Lung (tissue), 12 donors: ENCODE measurements around the gene SLC9A2. TPM values are rescaled to one million over a fixed set of nuclear protein-coding genes. Genes with fewer than 3 reads are reported as not detected.

Source experiments
- ATAC-seq: fragments of 200-7000 bp; cut with Tn5 transposase; one replicate; pipeline ENCODE4 v1.9.1; 2020; ENCODE audit warnings: moderate number of reproducible peaks; ENCODE audit not compliant: insufficient read depth, low FRiP score
- DNase-seq, 3 donors: peaks; one replicate each; pipeline ENCODE4 v3.0.0-alpha.2; 2013 to 2017
- H3K27ac ChIP-seq, 2 donors: one replicate each; pipeline ENCODE4 v1.5.1; 2013; ENCODE audit warnings: mild to moderate bottlenecking in 2 of 2, moderate library complexity in 2 of 2, control low read depth in 1 of 2, inconsistent platforms in 1 of 2, low read depth in 1 of 2, low read length in 1 of 2
- H3K27me3 ChIP-seq, 3 donors: one replicate each; pipeline ENCODE4 v1.5.1; 2013; ENCODE audit warnings: low read length in 2 of 3; ENCODE audit not compliant: control insufficient read depth in 3 of 3, insufficient read depth in 3 of 3
- H3K36me3 ChIP-seq, 4 donors: one replicate each; pipeline ENCODE4 v1.5.1; 2013; ENCODE audit warnings: low read length in 4 of 4, mild to moderate bottlenecking in 1 of 4, moderate library complexity in 1 of 4; ENCODE audit not compliant: control insufficient read depth in 4 of 4, insufficient read depth in 4 of 4
- H3K4me1 ChIP-seq, 5 donors: one replicate each; pipeline ENCODE4 v1.5.1; 2013; ENCODE audit warnings: low read length in 5 of 5, mild to moderate bottlenecking in 2 of 5, moderate library complexity in 1 of 5; ENCODE audit not compliant: control insufficient read depth in 5 of 5, insufficient read depth in 5 of 5
- H3K4me3 ChIP-seq: one replicate; pipeline ENCODE4 v1.5.1; 2013; ENCODE audit warnings: mild to moderate bottlenecking, control low read depth, moderate library complexity
- H3K9ac ChIP-seq, 2 donors: one replicate each; pipeline ENCODE4 v1.5.1; 2013; ENCODE audit warnings: low read length in 2 of 2, control low read depth in 1 of 2; ENCODE audit not compliant: insufficient read depth in 1 of 2
- H3K9me3 ChIP-seq, 4 donors: one replicate each; pipeline ENCODE4 v1.5.1; 2013; ENCODE audit warnings: low read length in 3 of 4, mild to moderate bottlenecking in 1 of 4, moderate library complexity in 1 of 4; ENCODE audit not compliant: control insufficient read depth in 4 of 4, insufficient read depth in 3 of 4
- WGBS, 2 donors: extraction: QIAGEN DNeasy Blood & Tissue Kit; methylation state at CpG; one replicate each; pipeline ENCODE4 v1.1.7; 2013; 5-methylcytosine and 5-hydroxymethylcytosine counted together
- polyA plus RNA-seq, 2 donors: library from polyadenylated mRNA; stranded (reverse); fragments of 200-250 nt; gene quantifications; one replicate each; pipeline ENCODE4 v1.2.1, GENCODE V29; 2013
- total RNA-seq, 2 donors: library from RNA; depleted of rRNA in 1 of 2; stranded (reverse); fragments of >200 nt in 1 of 2; gene quantifications; one replicate each; pipeline ENCODE4 v1.2.1, GENCODE V29; 2014 to 2021
- TF ChIP-seq, protein P1 (sequence below): IDR thresholded peaks from 2 replicates; pipeline ENCODE4 v1.5.1; 2012; ENCODE audit warnings: mild to moderate bottlenecking; ENCODE audit errors: control extremely low read depth, extremely low read depth
- donor health status: control.
- donor health status: control.
- donor health status: Bipolar disorder and iron deficiency.
- donor health status: healthy.
- donor health status: DM: yes; HTN: yes; CAD: no.

Gene SLC9A2
- total and polyA plus RNA-seq, 4 donors, result 0.04 to 0.52 (median 0.07) TPM

DNA sequence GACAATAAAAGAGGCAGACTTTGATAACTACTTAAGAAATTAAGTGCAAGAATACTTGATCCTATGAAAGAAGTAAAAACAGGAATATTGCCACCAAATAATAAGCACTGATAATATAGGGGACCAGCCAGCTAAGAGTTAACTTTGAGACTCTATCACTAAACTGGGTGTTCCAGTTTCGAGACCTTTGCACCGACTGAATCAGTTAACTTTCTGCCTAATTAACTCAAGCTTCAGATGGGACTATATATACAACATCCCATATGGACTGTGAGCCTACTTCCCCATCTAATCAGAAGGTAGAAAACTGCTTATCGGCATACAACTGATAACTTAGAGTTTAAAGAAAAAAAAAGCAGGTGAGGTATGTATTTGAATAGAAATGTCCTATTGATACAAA lies 25.8 kb upstream of the SLC9A2 start:
- Histone ChIP-seq H3K4me3 (no peak overlapping the region), H3K9ac (no peak overlapping the region), H3K36me3 (no peaks in the 10 kb centered on the region), H3K27ac (no peak overlapping the region), H3K4me1 (no peaks in the 10 kb centered on the region), H3K9me3 (no peaks in the 10 kb centered on the region), H3K27me3 (no peaks in the 10 kb centered on the region)
- TF ChIP-seq, protein P1, sequence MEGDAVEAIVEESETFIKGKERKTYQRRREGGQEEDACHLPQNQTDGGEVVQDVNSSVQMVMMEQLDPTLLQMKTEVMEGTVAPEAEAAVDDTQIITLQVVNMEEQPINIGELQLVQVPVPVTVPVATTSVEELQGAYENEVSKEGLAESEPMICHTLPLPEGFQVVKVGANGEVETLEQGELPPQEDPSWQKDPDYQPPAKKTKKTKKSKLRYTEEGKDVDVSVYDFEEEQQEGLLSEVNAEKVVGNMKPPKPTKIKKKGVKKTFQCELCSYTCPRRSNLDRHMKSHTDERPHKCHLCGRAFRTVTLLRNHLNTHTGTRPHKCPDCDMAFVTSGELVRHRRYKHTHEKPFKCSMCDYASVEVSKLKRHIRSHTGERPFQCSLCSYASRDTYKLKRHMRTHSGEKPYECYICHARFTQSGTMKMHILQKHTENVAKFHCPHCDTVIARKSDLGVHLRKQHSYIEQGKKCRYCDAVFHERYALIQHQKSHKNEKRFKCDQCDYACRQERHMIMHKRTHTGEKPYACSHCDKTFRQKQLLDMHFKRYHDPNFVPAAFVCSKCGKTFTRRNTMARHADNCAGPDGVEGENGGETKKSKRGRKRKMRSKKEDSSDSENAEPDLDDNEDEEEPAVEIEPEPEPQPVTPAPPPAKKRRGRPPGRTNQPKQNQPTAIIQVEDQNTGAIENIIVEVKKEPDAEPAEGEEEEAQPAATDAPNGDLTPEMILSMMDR, result no peak
- WGBS, 2 donors, result 65 to 68% methylated on average over 3 of the region's 3 CpGs
- no peak for DNase-seq
- ATAC-seq, result no peak

DNA sequence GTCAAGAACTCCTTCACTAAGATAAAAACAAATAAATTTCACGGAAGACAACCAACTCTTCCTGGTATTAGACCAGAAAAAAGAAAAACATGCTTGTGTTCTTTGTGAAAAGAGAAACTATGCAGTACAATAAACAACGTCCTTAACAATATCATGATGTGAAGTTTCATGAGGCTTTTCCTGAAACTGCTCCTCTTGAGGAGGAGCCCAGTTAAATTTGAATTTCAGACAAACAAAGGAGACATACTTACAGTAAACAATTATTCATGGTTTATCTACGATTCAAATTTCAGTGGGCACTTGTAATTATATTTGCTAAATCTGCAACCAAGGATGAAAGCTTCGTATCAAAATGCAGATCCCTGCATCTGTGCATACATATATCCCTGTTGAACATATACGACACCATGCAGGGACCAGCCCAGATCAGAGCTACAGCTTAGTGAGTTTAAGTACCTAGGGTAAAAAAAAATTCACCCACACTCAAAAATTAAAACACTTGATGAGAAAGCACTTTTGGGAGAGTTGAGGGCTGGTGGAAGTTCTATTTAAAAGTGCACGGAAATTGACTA lies 24.8 kb upstream of the SLC9A2 start:
- no peaks in the 10 kb centered on the region for H3K9me3 ChIP-seq
- no peaks in the 10 kb centered on the region for H3K4me1 ChIP-seq
- no peak overlapping the region for H3K9ac ChIP-seq
- no peak for ATAC-seq
- WGBS, 2 donors, result 63 to 84% methylated on average over 6 of the region's 6 CpGs
- H3K4me3 ChIP-seq, result no peak overlapping the region
- H3K36me3 ChIP-seq, result no peaks in the 10 kb centered on the region
- TF ChIP-seq, protein P1, result no peak
- H3K27me3 ChIP-seq, result no peaks in the 10 kb centered on the region
- no peak for DNase-seq
- no peak overlapping the region for H3K27ac ChIP-seq

DNA sequence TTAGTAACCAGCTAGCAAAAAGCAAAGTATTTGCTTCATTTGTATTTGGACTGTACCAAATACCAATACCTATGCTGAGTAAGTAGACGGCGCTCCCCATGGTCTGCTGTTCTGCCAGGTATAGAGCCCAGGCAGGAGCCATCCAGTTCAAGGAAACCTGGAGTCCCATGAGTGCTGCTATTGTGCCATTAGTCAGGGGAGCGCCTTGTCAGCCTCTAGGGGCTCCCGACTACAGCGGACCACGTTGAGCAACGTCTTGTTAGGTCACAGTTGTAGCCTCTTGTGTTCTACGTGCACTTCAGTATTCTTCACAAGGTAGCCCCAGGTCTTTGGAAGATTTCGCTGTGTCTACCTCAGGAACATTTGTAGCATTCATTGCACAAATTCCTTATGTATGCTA lies 21.6 kb upstream of the SLC9A2 start:
- DNase-seq, result no peak
- 75% methylated on average over 9 of the region's 9 CpGs for WGBS, 2 donors
- ATAC-seq, result no peak
- H3K9ac ChIP-seq, result no peak overlapping the region
- H3K27ac ChIP-seq, result no peak overlapping the region
- TF ChIP-seq, protein P1, result no peak
- peaks cover 0 to 2% (median 0%) of the 10 kb centered on the region in 3 donors for H3K27me3 ChIP-seq
- no peaks in the 10 kb centered on the region for H3K36me3 ChIP-seq
- no peaks in the 10 kb centered on the region for H3K9me3 ChIP-seq
- H3K4me1 ChIP-seq, result no peaks in the 10 kb centered on the region
- H3K4me3 ChIP-seq, result no peak overlapping the region

DNA sequence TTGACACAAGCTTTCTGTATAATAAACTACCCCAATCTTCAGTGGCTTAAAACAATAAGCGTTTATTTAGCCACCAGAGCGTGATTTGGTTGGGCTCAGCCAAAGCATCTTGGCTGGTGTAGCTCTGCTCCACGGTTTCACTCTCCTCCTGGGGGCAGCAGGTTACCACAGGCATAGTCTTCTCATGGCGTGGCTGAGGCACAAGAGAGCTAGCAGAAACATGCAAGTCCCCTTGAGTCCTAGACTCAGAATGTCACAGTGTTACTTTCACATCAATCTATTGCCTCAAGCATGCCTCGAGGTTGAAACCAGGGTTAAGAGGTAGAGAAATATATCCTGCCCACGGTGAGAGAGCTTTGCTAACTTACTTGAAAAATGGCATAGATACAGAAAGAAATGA lies 19.9 kb upstream of the SLC9A2 start:
- ATAC-seq (no peak), DNase-seq (no peak)
- TF ChIP-seq, protein P1, result no peak
- no peak overlapping the region for H3K27ac ChIP-seq
- H3K9ac ChIP-seq, result no peak overlapping the region
- peaks cover 0 to 2% (median 2%) of the 10 kb centered on the region in 3 donors for H3K27me3 ChIP-seq
- H3K9me3 ChIP-seq, result no peaks in the 10 kb centered on the region
- H3K36me3 ChIP-seq, result no peaks in the 10 kb centered on the region
- no peak overlapping the region for H3K4me3 ChIP-seq
- H3K4me1 ChIP-seq, result peaks cover 0 to 6% (median 0%) of the 10 kb centered on the region in 5 donors
- WGBS, 2 donors, result 69 to 76% methylated on average over 6 of the region's 6 CpGs
